Aorta (tissue), 5 donors: ENCODE results near the gene HAO2. TPM values are rescaled to one million over a fixed set of nuclear protein-coding genes. Genes with fewer than 3 reads are reported as not detected.

Source experiments
- ATAC-seq: fragments of 200-7000 bp; cut with Tn5 transposase; one replicate; pipeline ENCODE4 v1.9.1; 2022; ENCODE audit warnings: moderate library complexity; ENCODE audit not compliant: low FRiP score
- DNase-seq, 2 donors: peaks; one replicate each; pipeline ENCODE4 v3.0.0-alpha.2; 2020
- H3K27ac ChIP-seq, 2 donors: one replicate each; pipeline ENCODE4 v1.5.1; 2013; ENCODE audit warnings: low read length in 2 of 2, mild to moderate bottlenecking in 2 of 2, moderate library complexity in 2 of 2, control low read depth in 1 of 2, inconsistent platforms in 1 of 2, low read depth in 1 of 2
- H3K27me3 ChIP-seq, 2 donors: one replicate each; pipeline ENCODE4 v1.6.1; 2013; ENCODE audit warnings: control low read depth in 1 of 2, low read length in 1 of 2, mild to moderate bottlenecking in 1 of 2, moderate library complexity in 1 of 2; ENCODE audit not compliant: insufficient read depth in 2 of 2, control insufficient read depth in 1 of 2
- H3K36me3 ChIP-seq, 2 donors: one replicate each; pipeline ENCODE4 v1.6.1; 2013; ENCODE audit warnings: control low read depth in 1 of 2, low read length in 1 of 2, mild to moderate bottlenecking in 1 of 2; ENCODE audit not compliant: insufficient read depth in 2 of 2, control insufficient read depth in 1 of 2
- H3K4me1 ChIP-seq, 2 donors: one replicate each; pipeline ENCODE4 v1.6.1; 2013; ENCODE audit warnings: low read length in 2 of 2, control low read depth in 1 of 2, mild to moderate bottlenecking in 1 of 2, moderate library complexity in 1 of 2; ENCODE audit not compliant: insufficient read depth in 2 of 2, control insufficient read depth in 1 of 2
- H3K4me3 ChIP-seq, 2 donors: one replicate each; pipeline ENCODE4 v1.5.1; 2013; ENCODE audit warnings: low read length in 2 of 2, control low read depth in 1 of 2, mild to moderate bottlenecking in 1 of 2
- H3K9me3 ChIP-seq: one replicate; pipeline ENCODE4 v1.6.1; 2013; ENCODE audit warnings: mild to moderate bottlenecking, low read length; ENCODE audit not compliant: control insufficient read depth
- WGBS, 2 donors: extraction: QIAGEN DNeasy Blood & Tissue Kit; methylation state at CpG; one replicate each; pipeline ENCODE4 v1.1.7; 2013; 5-methylcytosine and 5-hydroxymethylcytosine counted together
- intact Hi-C, 2 donors: fragments of 100-400 bp; cut with DNase I; formaldehyde crosslinking; loops; one replicate each; pipeline versions ENCODE4 v1.14.2 to v1.15.0; 2022
- polyA plus RNA-seq, 2 donors: library from polyadenylated mRNA; stranded (reverse); fragments of 200-250 nt; gene quantifications; one replicate each; pipeline ENCODE4 v1.2.3, GENCODE V29; 2013
- total RNA-seq, 2 donors: library from RNA; stranded (reverse); fragmentation: NEBNext Ultra II Directional; extraction: Animal tissue kit (Norgen Biotek cat#: 25700); gene quantifications; one replicate each; pipeline ENCODE4 v1.2.1, GENCODE V29; 2021
- donor health status: healthy with polysubstance abuse.
- donor health status: Bipolar disorder and iron deficiency.
- donor health status: DM: no; HTN: no; CAD: no.
- donor health status: DM: no; HTN: no; CAD: no.
- donor health status: DM: yes; HTN: yes; CAD: no.

The HAO2 gene
- total and polyA plus RNA-seq, 4 donors: not detected

GRCh38 chr1:119353836-119354235 lies 14.7 kb upstream of the HAO2 start:
- Histone ChIP-seq H3K27me3 (no peaks in the 10 kb centered on the region), H3K9me3 (peaks cover 1% of the 10 kb centered on the region), H3K4me1 (no peaks in the 10 kb centered on the region), H3K4me3 (no peak overlapping the region), H3K36me3 (no peaks in the 10 kb centered on the region), H3K27ac (no peak overlapping the region)
- WGBS, 2 donors: 84 to 89% methylated on average over 3 of the region's 3 CpGs
- DNase-seq (no peak), ATAC-seq (no peak)
- intact Hi-C loops: no loop called here

GRCh38 chr1:119358636-119359035 lies 9.9 kb upstream of the HAO2 start:
- H3K36me3 ChIP-seq: no peaks in the 10 kb centered on the region
- peaks cover 1% of the 10 kb centered on the region for H3K9me3 ChIP-seq
- no peaks in the 10 kb centered on the region for H3K4me1 ChIP-seq
- intact Hi-C loops: no loop called here
- H3K27ac ChIP-seq: no peak overlapping the region
- DNase-seq (no peak), ATAC-seq (no peak)
- WGBS, 2 donors: 80 to 82% methylated on average over 4 of the region's 4 CpGs
- no peak overlapping the region for H3K4me3 ChIP-seq
- no peaks in the 10 kb centered on the region for H3K27me3 ChIP-seq

GRCh38 chr1:119359730-119360129 lies 8.9 kb upstream of the HAO2 start:
- DNase-seq: no peak
- no peak for ATAC-seq
- Histone ChIP-seq H3K9me3 (peaks cover 1% of the 10 kb centered on the region), H3K36me3 (no peaks in the 10 kb centered on the region), H3K27me3 (no peaks in the 10 kb centered on the region), H3K27ac (no peak overlapping the region), H3K4me1 (no peaks in the 10 kb centered on the region), H3K4me3 (no peak overlapping the region)
- intact Hi-C loops: no loop called here
- 89 to 91% methylated on average over 4 of the region's 4 CpGs for WGBS, 2 donors

GRCh38 chr1:119361205-119361604 lies 7.4 kb upstream of the HAO2 start:
- Histone ChIP-seq H3K4me3 (no peak overlapping the region), H3K27me3 (no peaks in the 10 kb centered on the region), H3K27ac (no peak overlapping the region), H3K9me3 (no peaks in the 10 kb centered on the region), H3K4me1 (no peaks in the 10 kb centered on the region), H3K36me3 (no peaks in the 10 kb centered on the region)
- DNase-seq (no peak), ATAC-seq (no peak)
- WGBS, 2 donors: 56 to 72% methylated on average over 1 of the region's 1 CpG
- intact Hi-C loops: no loop called here

- intact Hi-C loops: no loop called here
- Histone ChIP-seq H3K36me3 (no peaks in the 10 kb centered on the region), H3K27ac (no peak overlapping the region), H3K27me3 (no peaks in the 10 kb centered on the region), H3K4me3 (no peak overlapping the region), H3K9me3 (no peaks in the 10 kb centered on the region), H3K4me1 (no peaks in the 10 kb centered on the region)
- DNase-seq (no peak), ATAC-seq (no peak)
- WGBS, 2 donors: 74 to 78% methylated on average over 4 of the region's 4 CpGs
Observed at GRCh38 chr1:119361620-119362344, 6.8 kb upstream of the HAO2 start.

GRCh38 chr1:119363162-119363561 lies 5.4 kb upstream of the HAO2 start:
- intact Hi-C loops: no loop called here
- H3K4me1 ChIP-seq: no peaks in the 10 kb centered on the region
- no peak overlapping the region for H3K27ac ChIP-seq
- H3K4me3 ChIP-seq: no peak overlapping the region
- no peaks in the 10 kb centered on the region for H3K9me3 ChIP-seq
- no peak for DNase-seq
- WGBS, 2 donors: 80% methylated on average over 7 of the region's 7 CpGs
- H3K27me3 ChIP-seq: no peaks in the 10 kb centered on the region
- ATAC-seq: no peak
- no peaks in the 10 kb centered on the region for H3K36me3 ChIP-seq

- no peaks in the 10 kb centered on the region for H3K27me3 ChIP-seq
- no peaks in the 10 kb centered on the region for H3K36me3 ChIP-seq
- H3K4me1 ChIP-seq: no peaks in the 10 kb centered on the region
- H3K27ac ChIP-seq: no peak overlapping the region
- H3K9me3 ChIP-seq: no peaks in the 10 kb centered on the region
- WGBS, 2 donors: 65 to 72% methylated on average over 4 of the region's 4 CpGs
- ATAC-seq: no peak
- DNase-seq: no peak
- no peak overlapping the region for H3K4me3 ChIP-seq
- intact Hi-C loops: loop anchor here in 1 of 2 donors (5.0 kb wide), 1 partner anchor 1212 kb away; no protein-coding TSS in a partner anchor
Observed at GRCh38 chr1:119364640-119365039, 3.9 kb upstream of the HAO2 start.

- DNase-seq (no peak), ATAC-seq (no peak)
- H3K36me3 ChIP-seq: no peaks in the 10 kb centered on the region
- H3K27me3 ChIP-seq: no peaks in the 10 kb centered on the region
- H3K9me3 ChIP-seq: peaks cover 3% of the 10 kb centered on the region
- 90 to 94% methylated on average over 3 of the region's 3 CpGs for WGBS, 2 donors
- H3K4me1 ChIP-seq: no peaks in the 10 kb centered on the region
- no peak overlapping the region for H3K27ac ChIP-seq
- intact Hi-C loops: loop anchor here in 1 of 2 donors (5.0 kb wide), 1 partner anchor 1214 kb away; no protein-coding TSS in a partner anchor
- H3K4me3 ChIP-seq: no peak overlapping the region
Observed at GRCh38 chr1:119366424-119366823, 2.2 kb upstream of the HAO2 start.

GRCh38 chr1:119367432-119368124 lies 1.0 kb upstream of the HAO2 start:
- no peaks in the 10 kb centered on the region for H3K4me1 ChIP-seq
- H3K27me3 ChIP-seq: no peaks in the 10 kb centered on the region
- ATAC-seq (no peak), DNase-seq (no peak)
- peaks cover 3% of the 10 kb centered on the region for H3K9me3 ChIP-seq
- no peak overlapping the region for H3K4me3 ChIP-seq
- 66 to 75% methylated on average over 13 of the region's 13 CpGs for WGBS, 2 donors
- intact Hi-C loops: loop anchor here in 1 of 2 donors (5.0 kb wide), 1 partner anchor 1215 kb away; no protein-coding TSS in a partner anchor
- H3K27ac ChIP-seq: no peak overlapping the region
- H3K36me3 ChIP-seq: no peaks in the 10 kb centered on the region
